WTC11 (cell line): ENCODE data around the gene GBF1. TPM values are rescaled to one million over a fixed set of nuclear protein-coding genes. Genes with fewer than 3 reads are reported as not detected.
A peak's percentile ranks its signal among the peaks of the same experiment; 100 is the strongest.

Experiments used
- ATAC-seq: fragments of 200-7000 bp; cut with Tn5 transposase; 2 replicates; pipeline ENCODE4 v1.10.0; 2021; ENCODE audit warnings: mild to moderate bottlenecking, moderate library complexity
- CTCF ChIA-PET: fragments of 300-600 bp; sonication (Branson Sonifier 250); formaldehyde crosslinking; loops from one replicate; lab custom pipeline; 2021; ENCODE audit warnings: antibody characterized with exemption; lab: Charles Lee
- POLR2A ChIA-PET: fragments of 350-600 bp; sonication (Branson Sonifier 250); formaldehyde crosslinking; loops from one replicate; lab custom pipeline; 2021; ENCODE audit warnings: antibody characterized with exemption; lab: Charles Lee
- DNase-seq: peaks from one replicate; pipeline ENCODE4 v3.0.0; 2021; ENCODE audit warnings: low spot score
- H3K27ac Mint-ChIP-seq: 2 replicates; pipeline ENCODE4 v1.8.0; 2021; ENCODE audit warnings: mixed read lengths
- H3K27me3 Mint-ChIP-seq: 2 replicates; pipeline ENCODE4 v1.8.0; 2021; ENCODE audit warnings: low read depth, mild to moderate bottlenecking, moderate library complexity, mixed read lengths
- H3K36me3 Mint-ChIP-seq: 2 replicates; pipeline ENCODE4 v1.8.0; 2021; ENCODE audit warnings: mixed read lengths
- H3K4me1 Mint-ChIP-seq: 2 replicates; pipeline ENCODE4 v1.8.0; 2022; ENCODE audit warnings: mixed read lengths
- H3K4me3 Mint-ChIP-seq: 2 replicates; pipeline ENCODE4 v1.8.0; 2021; ENCODE audit warnings: mild to moderate bottlenecking, moderate library complexity, mixed read lengths
- H3K9me3 Mint-ChIP-seq: 2 replicates; pipeline ENCODE4 v1.8.0; 2021; ENCODE audit warnings: mixed read lengths
- ETV6 ChIP-seq: sonication (generic); formaldehyde crosslinking; IDR thresholded peaks from 2 replicates; pipeline ENCODE4 v1.8.1; 2022; ENCODE audit warnings: mild to moderate bottlenecking, missing genetic modification reagents
- NFE2L1 ChIP-seq: sonication (generic); formaldehyde crosslinking; IDR thresholded peaks from 2 replicates; pipeline ENCODE4 v1.8.1; 2023; ENCODE audit warnings: missing genetic modification reagents
- PRDM15 ChIP-seq: sonication (generic); formaldehyde crosslinking; IDR thresholded peaks from 2 replicates; pipeline ENCODE4 v1.8.0; 2022; ENCODE audit warnings: missing genetic modification reagents
- PRRX2 ChIP-seq: fragments of 250-450 bp; sonication (Bioruptor Pico); IDR thresholded peaks from 2 replicates; pipeline ENCODE4 v1.8.0; 2021; ENCODE audit warnings: mild to moderate bottlenecking
- ZNF317 ChIP-seq: sonication (generic); formaldehyde crosslinking; IDR thresholded peaks from 2 replicates; pipeline ENCODE4 v1.8.1; 2023; ENCODE audit warnings: low read depth, mild to moderate bottlenecking, moderate library complexity, missing genetic modification reagents, borderline replicate concordance
- ZNF416 ChIP-seq: fragments of 250-450 bp; sonication (Bioruptor Pico); IDR thresholded peaks from 2 replicates; pipeline ENCODE4 v1.9.0; 2021; ENCODE audit warnings: mild to moderate bottlenecking, inconsistent platforms
- ZNF532 ChIP-seq: fragments of 250-450 bp; sonication (Bioruptor Pico); IDR thresholded peaks from 2 replicates; pipeline ENCODE4 v1.9.0; 2021; ENCODE audit warnings: mild to moderate bottlenecking, borderline replicate concordance
- total RNA-seq: library from RNA; stranded (reverse); gene quantifications from 3 replicates; pipeline ENCODE4 v1.2.3, GENCODE V29; 2021
- TF ChIP-seq, protein P1 (sequence below): sonication (generic); formaldehyde crosslinking; IDR thresholded peaks from 2 replicates; pipeline ENCODE4 v1.8.1; 2023; ENCODE audit warnings: mild to moderate bottlenecking, missing genetic modification reagents
- TF ChIP-seq, protein P2 (sequence below): sonication (generic); formaldehyde crosslinking; conservative IDR thresholded peaks from 2 replicates; pipeline ENCODE4 v1.8.1; 2023; ENCODE audit warnings: mild to moderate bottlenecking, low read depth, missing genetic modification reagents, moderate library complexity
- TF ChIP-seq, protein P3 (sequence below): sonication (generic); formaldehyde crosslinking; IDR thresholded peaks from 2 replicates; pipeline ENCODE4 v1.8.1; 2023; ENCODE audit warnings: mild to moderate bottlenecking, moderate library complexity, missing genetic modification reagents
- TF ChIP-seq, protein P4 (sequence below): sonication (generic); formaldehyde crosslinking; IDR thresholded peaks from 2 replicates; pipeline ENCODE4 v1.8.0; 2023; ENCODE audit warnings: mild to moderate bottlenecking, missing genetic modification reagents

The GBF1 gene
- total RNA-seq, 1 experiment from 2014 or later, result 32.4 TPM

DNA sequence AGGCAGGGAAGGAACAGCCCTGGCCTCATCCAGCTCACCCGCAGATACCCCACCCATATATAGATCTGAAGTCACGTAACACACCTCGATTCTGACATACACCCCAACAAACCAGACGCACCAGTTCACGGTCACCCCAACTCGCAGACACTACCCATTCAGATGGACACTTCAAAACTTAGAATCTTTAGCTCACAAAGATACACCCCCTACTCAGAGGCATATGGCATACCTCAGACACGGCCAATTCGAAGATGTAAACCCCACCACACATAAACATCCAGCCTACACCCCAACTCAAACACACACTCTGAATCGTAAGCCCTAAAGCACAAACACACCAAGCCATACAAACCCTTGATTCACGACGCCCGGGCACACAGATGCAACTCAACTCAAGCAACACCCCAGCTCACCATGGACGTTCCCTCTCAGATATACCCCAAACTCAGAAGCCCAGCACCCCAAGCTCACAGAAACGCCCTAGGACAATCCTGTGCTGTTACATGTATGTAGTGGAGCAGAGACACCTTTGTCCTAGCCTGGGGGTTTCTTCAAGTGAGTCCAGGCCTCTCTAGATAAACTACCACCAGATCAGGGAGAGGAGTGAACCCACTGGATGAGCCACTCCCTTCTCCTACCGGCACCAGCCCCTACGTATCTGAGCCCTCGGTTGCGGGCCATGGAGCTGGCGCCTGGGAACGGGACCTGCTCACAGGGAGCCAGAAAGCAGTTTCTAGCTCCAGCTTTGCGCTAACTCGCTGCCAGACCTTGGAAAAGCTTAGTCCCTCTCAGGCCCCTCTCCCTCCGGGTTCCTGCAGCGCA lies 164.5 kb downstream of the GBF1 start:
- TF ChIP-seq PRDM15 (CRISPR knock-in tag), result 0 out of 2 replicates have a peak, but pooled peaks have one; percentile 13
- TF ChIP-seq ZNF317 (CRISPR knock-in tag), result no peak
- TF ChIP-seq, all 79 proteins: peak for 1
- Mint-ChIP-seq H3K27me3 (peaks cover 67% of the 10 kb centered on the region), H3K27ac (no peak overlapping the region), H3K4me1 (peaks cover 30% of the 10 kb centered on the region), H3K4me3 (peak overlapping the region; percentile 69), H3K9me3 (no peaks in the 10 kb centered on the region), H3K36me3 (no peaks in the 10 kb centered on the region)
- ChIA-PET POLR2A (interaction anchor here (1.1 to 1.7 kb wide), 4 partner anchors 11 to 52 kb away, joined by 3 to 9 read pairs (median 4); partner anchors contain the start of genes CUEDC2 and FBXL15), CTCF (interaction anchor here (0.8 to 5.5 kb wide), 12 partner anchors 11 to 240 kb away, joined by 3 to 61 read pairs (median 8); partner anchors contain the start of genes FBXL15 and NFKB2)
- peak; percentile 40 for DNase-seq
- peak; percentile 16 for ATAC-seq

DNA sequence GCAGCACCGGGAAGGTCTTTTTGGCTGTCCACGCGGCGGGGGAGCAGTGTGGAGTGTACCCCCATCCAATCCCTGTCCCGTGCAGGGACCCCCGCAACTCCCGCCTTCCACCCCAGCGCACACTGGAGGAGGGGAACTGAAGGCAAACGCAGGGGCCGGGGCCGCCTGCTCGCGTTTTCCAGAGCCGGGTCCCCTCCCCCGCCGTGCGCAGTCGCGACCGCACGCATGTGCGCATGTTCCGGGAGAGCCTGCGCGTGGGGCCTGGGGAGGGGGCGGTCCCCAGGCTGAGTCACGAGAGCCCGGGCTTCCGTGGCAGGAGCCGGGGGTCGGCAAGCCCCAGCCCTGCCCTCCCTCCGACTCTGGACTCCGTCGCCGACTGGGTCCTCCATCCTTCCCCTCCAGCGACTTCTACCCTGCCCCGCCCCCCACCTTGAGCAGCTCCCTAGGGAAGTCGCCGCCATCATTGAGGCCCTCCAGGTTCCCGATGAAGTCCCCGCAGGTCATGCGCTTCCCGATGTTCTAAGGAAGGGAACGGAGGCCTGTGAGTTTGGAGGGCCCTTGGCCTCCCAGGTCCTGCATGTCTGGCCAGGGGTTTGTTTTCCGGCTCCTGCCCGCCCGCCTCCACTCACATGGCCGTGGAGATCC lies 165.2 kb downstream of the GBF1 start:
- H3K4me1 Mint-ChIP-seq, result peaks cover 30% of the 10 kb centered on the region
- peaks cover 67% of the 10 kb centered on the region for H3K27me3 Mint-ChIP-seq
- H3K27ac Mint-ChIP-seq, result no peak overlapping the region
- no peaks in the 10 kb centered on the region for H3K9me3 Mint-ChIP-seq
- POLR2A ChIA-PET, result interaction anchor here (1.1 to 1.7 kb wide), 4 partner anchors 11 to 51 kb away, joined by 3 to 9 read pairs (median 4); partner anchors contain the start of genes CUEDC2 and FBXL15
- no peaks in the 10 kb centered on the region for H3K36me3 Mint-ChIP-seq
- DNase-seq (peak; percentile 61), ATAC-seq (peak; percentile 43)
- CTCF ChIA-PET, result interaction anchor here (0.6 to 5.5 kb wide), 15 partner anchors 11 to 654 kb away, joined by 3 to 61 read pairs (median 6); partner anchors contain the start of genes CUEDC2, FBXL15 and NFKB2
- H3K4me3 Mint-ChIP-seq, result peak overlapping the region; percentile 69
- TF ChIP-seq NFE2L1 (CRISPR knock-in tag), result no peak
- no peak for TF ChIP-seq ZNF532
- TF ChIP-seq, protein P1, sequence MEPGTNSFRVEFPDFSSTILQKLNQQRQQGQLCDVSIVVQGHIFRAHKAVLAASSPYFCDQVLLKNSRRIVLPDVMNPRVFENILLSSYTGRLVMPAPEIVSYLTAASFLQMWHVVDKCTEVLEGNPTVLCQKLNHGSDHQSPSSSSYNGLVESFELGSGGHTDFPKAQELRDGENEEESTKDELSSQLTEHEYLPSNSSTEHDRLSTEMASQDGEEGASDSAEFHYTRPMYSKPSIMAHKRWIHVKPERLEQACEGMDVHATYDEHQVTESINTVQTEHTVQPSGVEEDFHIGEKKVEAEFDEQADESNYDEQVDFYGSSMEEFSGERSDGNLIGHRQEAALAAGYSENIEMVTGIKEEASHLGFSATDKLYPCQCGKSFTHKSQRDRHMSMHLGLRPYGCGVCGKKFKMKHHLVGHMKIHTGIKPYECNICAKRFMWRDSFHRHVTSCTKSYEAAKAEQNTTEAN (CRISPR knock-in tag), result no peak
- TF ChIP-seq, protein P2, sequence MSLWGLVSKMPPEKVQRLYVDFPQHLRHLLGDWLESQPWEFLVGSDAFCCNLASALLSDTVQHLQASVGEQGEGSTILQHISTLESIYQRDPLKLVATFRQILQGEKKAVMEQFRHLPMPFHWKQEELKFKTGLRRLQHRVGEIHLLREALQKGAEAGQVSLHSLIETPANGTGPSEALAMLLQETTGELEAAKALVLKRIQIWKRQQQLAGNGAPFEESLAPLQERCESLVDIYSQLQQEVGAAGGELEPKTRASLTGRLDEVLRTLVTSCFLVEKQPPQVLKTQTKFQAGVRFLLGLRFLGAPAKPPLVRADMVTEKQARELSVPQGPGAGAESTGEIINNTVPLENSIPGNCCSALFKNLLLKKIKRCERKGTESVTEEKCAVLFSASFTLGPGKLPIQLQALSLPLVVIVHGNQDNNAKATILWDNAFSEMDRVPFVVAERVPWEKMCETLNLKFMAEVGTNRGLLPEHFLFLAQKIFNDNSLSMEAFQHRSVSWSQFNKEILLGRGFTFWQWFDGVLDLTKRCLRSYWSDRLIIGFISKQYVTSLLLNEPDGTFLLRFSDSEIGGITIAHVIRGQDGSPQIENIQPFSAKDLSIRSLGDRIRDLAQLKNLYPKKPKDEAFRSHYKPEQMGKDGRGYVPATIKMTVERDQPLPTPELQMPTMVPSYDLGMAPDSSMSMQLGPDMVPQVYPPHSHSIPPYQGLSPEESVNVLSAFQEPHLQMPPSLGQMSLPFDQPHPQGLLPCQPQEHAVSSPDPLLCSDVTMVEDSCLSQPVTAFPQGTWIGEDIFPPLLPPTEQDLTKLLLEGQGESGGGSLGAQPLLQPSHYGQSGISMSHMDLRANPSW (CRISPR knock-in tag), result no peak
- TF ChIP-seq PRRX2 (CRISPR knock-in tag), result no peak
- no peak for TF ChIP-seq ZNF416 (CRISPR knock-in tag)
- 0 out of 2 replicates have a peak, but pooled peaks have one; percentile 26 for TF ChIP-seq ETV6
- TF ChIP-seq, protein P3, sequence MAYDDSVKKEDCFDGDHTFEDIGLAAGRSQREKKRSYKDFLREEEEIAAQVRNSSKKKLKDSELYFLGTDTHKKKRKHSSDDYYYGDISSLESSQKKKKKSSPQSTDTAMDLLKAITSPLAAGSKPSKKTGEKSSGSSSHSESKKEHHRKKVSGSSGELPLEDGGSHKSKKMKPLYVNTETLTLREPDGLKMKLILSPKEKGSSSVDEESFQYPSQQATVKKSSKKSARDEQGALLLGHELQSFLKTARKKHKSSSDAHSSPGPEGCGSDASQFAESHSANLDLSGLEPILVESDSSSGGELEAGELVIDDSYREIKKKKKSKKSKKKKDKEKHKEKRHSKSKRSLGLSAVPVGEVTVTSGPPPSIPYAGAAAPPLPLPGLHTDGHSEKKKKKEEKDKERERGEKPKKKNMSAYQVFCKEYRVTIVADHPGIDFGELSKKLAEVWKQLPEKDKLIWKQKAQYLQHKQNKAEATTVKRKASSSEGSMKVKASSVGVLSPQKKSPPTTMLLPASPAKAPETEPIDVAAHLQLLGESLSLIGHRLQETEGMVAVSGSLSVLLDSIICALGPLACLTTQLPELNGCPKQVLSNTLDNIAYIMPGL (CRISPR knock-in tag), result peak; percentile 31; the same call in 1 of the 2 replicates
- TF ChIP-seq, protein P4, sequence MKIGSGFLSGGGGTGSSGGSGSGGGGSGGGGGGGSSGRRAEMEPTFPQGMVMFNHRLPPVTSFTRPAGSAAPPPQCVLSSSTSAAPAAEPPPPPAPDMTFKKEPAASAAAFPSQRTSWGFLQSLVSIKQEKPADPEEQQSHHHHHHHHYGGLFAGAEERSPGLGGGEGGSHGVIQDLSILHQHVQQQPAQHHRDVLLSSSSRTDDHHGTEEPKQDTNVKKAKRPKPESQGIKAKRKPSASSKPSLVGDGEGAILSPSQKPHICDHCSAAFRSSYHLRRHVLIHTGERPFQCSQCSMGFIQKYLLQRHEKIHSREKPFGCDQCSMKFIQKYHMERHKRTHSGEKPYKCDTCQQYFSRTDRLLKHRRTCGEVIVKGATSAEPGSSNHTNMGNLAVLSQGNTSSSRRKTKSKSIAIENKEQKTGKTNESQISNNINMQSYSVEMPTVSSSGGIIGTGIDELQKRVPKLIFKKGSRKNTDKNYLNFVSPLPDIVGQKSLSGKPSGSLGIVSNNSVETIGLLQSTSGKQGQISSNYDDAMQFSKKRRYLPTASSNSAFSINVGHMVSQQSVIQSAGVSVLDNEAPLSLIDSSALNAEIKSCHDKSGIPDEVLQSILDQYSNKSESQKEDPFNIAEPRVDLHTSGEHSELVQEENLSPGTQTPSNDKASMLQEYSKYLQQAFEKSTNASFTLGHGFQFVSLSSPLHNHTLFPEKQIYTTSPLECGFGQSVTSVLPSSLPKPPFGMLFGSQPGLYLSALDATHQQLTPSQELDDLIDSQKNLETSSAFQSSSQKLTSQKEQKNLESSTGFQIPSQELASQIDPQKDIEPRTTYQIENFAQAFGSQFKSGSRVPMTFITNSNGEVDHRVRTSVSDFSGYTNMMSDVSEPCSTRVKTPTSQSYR, result peak; percentile 50; the same call in 1 of the 2 replicates
